Body of pancreas (tissue), 4 donors: ENCODE results near the gene TRIM36. TPM values are rescaled to one million over a fixed set of nuclear protein-coding genes. Genes with fewer than 3 reads are reported as not detected.

Experiments used
- ATAC-seq: fragments of 150-250 bp; one replicate; pipeline ENCODE4 v1.9.1; 2016
- DNase-seq, 4 donors: peaks; one replicate each; pipeline ENCODE4 v3.0.0-alpha.2; 2019
- H3K27ac ChIP-seq, 4 donors: fragments of 200-600 bp; sonication (generic); 1 replicate in 3 of 4; 2 replicates in 1 of 4; pipeline versions ENCODE4 v1.5.1 to v1.6.1; 2016 to 2019; ENCODE audit warnings: mild to moderate bottlenecking in 1 of 4, mixed read lengths in 1 of 4, moderate library complexity in 1 of 4
- H3K27me3 ChIP-seq, 2 donors: fragments of 200-600 bp; sonication (generic); one replicate each; pipeline ENCODE4 v1.6.0; 2016; ENCODE audit warnings: mild to moderate bottlenecking in 1 of 2
- H3K36me3 ChIP-seq, 2 donors: fragments of 200-600 bp; sonication (generic); replicated peaks in 1 of 2; 2 replicates each; pipeline ENCODE4 v1.5.1; 2016; ENCODE audit warnings: low read depth in 2 of 2; ENCODE audit not compliant: insufficient read depth in 1 of 2
- H3K4me1 ChIP-seq: fragments of 200-600 bp; sonication (generic); one replicate; pipeline ENCODE4 v1.6.0; 2016
- H3K4me3 ChIP-seq, 2 donors: fragments of 200-600 bp; sonication (generic); 1 replicate in 1 of 2; 2 replicates in 1 of 2; pipeline ENCODE4 v1.5.1; 2016 to 2019
- H3K9me3 ChIP-seq, 3 donors: fragments of 200-600 bp; sonication (generic); 1 replicate in 2 of 3; 2 replicates in 1 of 3; pipeline ENCODE4 v1.5.1; 2016
- POLR2A ChIP-seq, 3 donors: fragments of 450-650 bp; IDR thresholded peaks; one replicate each; pipeline ENCODE4 v1.6.1; 2016; ENCODE audit warnings: antibody characterized with exemption in 3 of 3, mild to moderate bottlenecking in 2 of 3
- WGBS, 2 donors: methylation state at CpG; one replicate each; pipeline ENCODE4 v1.1.5; 2017; 5-methylcytosine and 5-hydroxymethylcytosine counted together
- intact Hi-C: fragments of 100-400 bp; cut with DNase I; formaldehyde crosslinking; loops from one replicate; pipeline ENCODE4 v1.15.1; 2023
- total RNA-seq, 2 donors: library from RNA; depleted of rRNA; stranded (reverse); fragments of >200 nt; gene quantifications; one replicate each; pipeline ENCODE4 v1.1.0, GENCODE V29; 2016
- TF ChIP-seq, protein P1 (sequence below), 7 experiments: fragments of 450-650 bp in 4 of 7; fragments of 200-600 bp in 3 of 7; sonication (generic) in 3 of 7; IDR thresholded peaks; one replicate each; pipeline ENCODE4 v1.5.1; 2016 to 2019; ENCODE audit warnings: antibody characterized with exemption in 7 of 7

Gene TRIM36
- total RNA-seq, 2 donors from 2014 or later: 2.9 to 3.0 TPM

DNA sequence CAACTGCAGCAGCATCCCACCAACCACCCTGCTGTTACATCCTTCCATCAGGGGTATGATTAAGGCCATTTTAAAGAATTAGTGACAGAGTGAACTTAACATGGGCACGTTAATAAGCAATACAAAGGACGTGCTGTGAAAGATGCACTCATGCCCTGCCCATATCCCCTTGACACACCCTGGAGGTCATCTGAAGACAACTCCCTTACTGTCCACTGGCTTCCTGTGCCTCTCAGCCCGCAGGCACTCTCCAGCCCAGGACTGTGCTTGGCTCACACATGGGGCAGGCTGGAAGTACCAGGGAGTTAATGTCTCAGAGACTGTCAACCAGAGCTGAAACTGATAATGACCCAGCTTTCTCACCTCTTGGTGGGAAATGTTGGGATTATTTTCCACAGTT lies 81.8 kb downstream of the TRIM36 start:
- no peak for DNase-seq
- H3K27ac ChIP-seq: no peak overlapping the region
- H3K9me3 ChIP-seq: no peaks in the 10 kb centered on the region
- H3K36me3 ChIP-seq: no peaks in the 10 kb centered on the region
- intact Hi-C loops: no loop called here
- no peak overlapping the region for H3K4me3 ChIP-seq
- no peak for ATAC-seq
- H3K27me3 ChIP-seq: no peaks in the 10 kb centered on the region
- WGBS, 2 donors: 58 to 65% methylated on average over 3 of the region's 3 CpGs
- TF ChIP-seq, protein P1, sequence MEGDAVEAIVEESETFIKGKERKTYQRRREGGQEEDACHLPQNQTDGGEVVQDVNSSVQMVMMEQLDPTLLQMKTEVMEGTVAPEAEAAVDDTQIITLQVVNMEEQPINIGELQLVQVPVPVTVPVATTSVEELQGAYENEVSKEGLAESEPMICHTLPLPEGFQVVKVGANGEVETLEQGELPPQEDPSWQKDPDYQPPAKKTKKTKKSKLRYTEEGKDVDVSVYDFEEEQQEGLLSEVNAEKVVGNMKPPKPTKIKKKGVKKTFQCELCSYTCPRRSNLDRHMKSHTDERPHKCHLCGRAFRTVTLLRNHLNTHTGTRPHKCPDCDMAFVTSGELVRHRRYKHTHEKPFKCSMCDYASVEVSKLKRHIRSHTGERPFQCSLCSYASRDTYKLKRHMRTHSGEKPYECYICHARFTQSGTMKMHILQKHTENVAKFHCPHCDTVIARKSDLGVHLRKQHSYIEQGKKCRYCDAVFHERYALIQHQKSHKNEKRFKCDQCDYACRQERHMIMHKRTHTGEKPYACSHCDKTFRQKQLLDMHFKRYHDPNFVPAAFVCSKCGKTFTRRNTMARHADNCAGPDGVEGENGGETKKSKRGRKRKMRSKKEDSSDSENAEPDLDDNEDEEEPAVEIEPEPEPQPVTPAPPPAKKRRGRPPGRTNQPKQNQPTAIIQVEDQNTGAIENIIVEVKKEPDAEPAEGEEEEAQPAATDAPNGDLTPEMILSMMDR (IDR thresholded peaks at IDR 0.05): no peak
- TF ChIP-seq POLR2A (IDR thresholded peaks at IDR 0.05): no peak
- H3K4me1 ChIP-seq: no peaks in the 10 kb centered on the region

DNA sequence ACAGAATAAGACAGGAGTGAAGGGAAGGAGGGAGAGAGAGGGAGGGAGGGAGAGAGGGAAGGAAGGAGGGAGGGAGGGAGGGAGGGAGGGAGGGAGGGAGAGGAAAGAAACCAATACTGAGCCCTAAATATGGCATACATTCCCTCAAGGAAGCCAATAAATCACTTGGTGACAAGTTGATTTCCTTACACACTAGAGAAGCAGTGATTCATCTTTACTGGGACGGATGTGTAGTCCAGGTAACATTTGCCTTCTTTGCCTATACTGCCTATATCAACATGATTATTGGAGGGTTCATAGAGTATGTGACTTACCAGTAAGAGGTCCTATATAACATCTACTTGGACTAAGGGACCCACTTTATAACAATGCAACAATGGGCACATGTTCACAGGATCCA lies 83.2 kb downstream of the TRIM36 start:
- H3K4me3 ChIP-seq: no peak overlapping the region
- H3K27ac ChIP-seq: no peak overlapping the region
- 61 to 64% methylated on average over 1 of the region's 1 CpG for WGBS, 2 donors
- H3K9me3 ChIP-seq: no peaks in the 10 kb centered on the region
- H3K27me3 ChIP-seq: no peaks in the 10 kb centered on the region
- H3K4me1 ChIP-seq: no peaks in the 10 kb centered on the region
- intact Hi-C loops: no loop called here
- TF ChIP-seq POLR2A (IDR thresholded peaks at IDR 0.05): no peak
- TF ChIP-seq, protein P1 (IDR thresholded peaks at IDR 0.05): no peak
- DNase-seq: no peak
- no peak for ATAC-seq
- no peaks in the 10 kb centered on the region for H3K36me3 ChIP-seq

- no peaks in the 10 kb centered on the region for H3K36me3 ChIP-seq
- WGBS, 2 donors: 77 to 85% methylated on average over 7 of the region's 7 CpGs
Measured at GRCh38 chr5:115084246-115084793, 85.4 kb downstream of the TRIM36 start.

DNA sequence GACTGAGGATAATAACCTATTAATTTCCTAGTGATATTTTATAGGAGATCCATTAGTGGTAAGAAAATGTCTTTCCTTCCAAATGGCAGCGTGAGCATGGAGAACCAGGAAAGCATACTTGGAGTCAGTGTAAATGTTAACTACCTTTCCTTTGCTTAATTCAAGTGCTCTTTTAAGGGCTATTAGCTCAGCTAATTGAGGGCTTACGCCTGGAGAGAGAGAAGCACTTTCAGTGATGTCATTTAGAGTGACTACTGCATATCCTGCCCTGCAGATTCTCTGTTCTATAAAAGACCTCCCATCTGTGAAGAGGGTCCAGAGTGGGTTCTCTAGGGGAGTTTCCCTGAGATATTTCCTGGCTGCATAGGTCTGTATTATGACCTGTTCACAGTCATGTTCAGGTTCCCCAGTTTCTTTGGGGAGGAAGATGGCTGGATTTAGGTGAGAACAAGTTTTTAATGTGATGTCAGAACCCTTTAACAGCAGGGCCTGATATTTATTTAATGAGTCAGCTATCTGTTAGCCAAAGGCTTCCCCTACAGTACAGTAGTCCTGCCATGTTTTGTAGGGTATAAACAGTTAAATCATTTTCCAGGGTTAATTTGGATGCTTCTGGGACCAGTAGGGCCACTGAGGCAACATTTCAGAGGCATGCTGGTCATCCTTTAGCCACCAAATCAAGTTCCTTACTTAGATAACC lies 89.6 kb downstream of the TRIM36 start:
- Histone ChIP-seq H3K27ac (no peak overlapping the region), H3K9me3 (no peaks in the 10 kb centered on the region), H3K4me1 (no peaks in the 10 kb centered on the region), H3K27me3 (no peaks in the 10 kb centered on the region), H3K36me3 (no peaks in the 10 kb centered on the region), H3K4me3 (no peak overlapping the region)
- DNase-seq (no peak), ATAC-seq (no peak)
- intact Hi-C loops: no loop called here
- WGBS, 2 donors: 70 to 80% methylated on average over 2 of the region's 2 CpGs
- TF ChIP-seq, protein P1 (IDR thresholded peaks at IDR 0.05): no peak
- no peak for TF ChIP-seq POLR2A (IDR thresholded peaks at IDR 0.05)

More at GRCh38 chr5:115084246-115084793, 85.4 kb downstream of the TRIM36 start:
- no peak for DNase-seq
- Histone ChIP-seq H3K4me1 (no peaks in the 10 kb centered on the region), H3K4me3 (no peak overlapping the region), H3K27me3 (no peaks in the 10 kb centered on the region), H3K27ac (no peak overlapping the region), H3K9me3 (no peaks in the 10 kb centered on the region)
- no peak for ATAC-seq
- intact Hi-C loops: no loop called here
- TF ChIP-seq, protein P1 (IDR thresholded peaks at IDR 0.05): no peak
- no peak for TF ChIP-seq POLR2A (IDR thresholded peaks at IDR 0.05)

Other genes with a start within 250 kb of the TRIM36 start
- gene PGGT1B, start 93.0 kb upstream of the TRIM36 start, total RNA-seq: 10 to 100 TPM in 1 of 2 donors, 1 to 10 TPM in 1; 5.6 to 10.9 TPM
- gene CCDC112, start 126.7 kb upstream of the TRIM36 start, total RNA-seq: 10 to 100 TPM; 10.1 to 20.1 TPM